GM06990 (cell line): ENCODE results near the gene CNOT1.

Source experiments
- DNase-seq: peaks from one replicate; pipeline ENCODE4 v3.0.0-alpha.2; 2011; ENCODE audit not compliant: insufficient read length; ENCODE audit errors: extremely low read depth
- H3K27me3 ChIP-seq: replicated peaks from 2 replicates; pipeline ENCODE4 v1.6.0; 2011; ENCODE audit warnings: low read length; ENCODE audit not compliant: control insufficient read depth, insufficient read depth
- H3K36me3 ChIP-seq: 2 replicates; pipeline ENCODE4 v1.5.1; 2011; ENCODE audit warnings: low read length; ENCODE audit not compliant: control insufficient read depth, insufficient read depth
- H3K4me3 ChIP-seq: replicated peaks from 2 replicates; pipeline ENCODE4 v1.5.1; 2011; ENCODE audit warnings: low read depth, mild to moderate bottlenecking, control low read depth, low read length
- TF ChIP-seq, protein P1 (sequence below): IDR thresholded peaks from 2 replicates; pipeline ENCODE4 v1.5.1; 2011; ENCODE audit warnings: low read length, control low read depth, mild to moderate bottlenecking, inconsistent platforms; ENCODE audit not compliant: insufficient read depth, poor library complexity, severe bottlenecking

CNOT1 gene

DNA sequence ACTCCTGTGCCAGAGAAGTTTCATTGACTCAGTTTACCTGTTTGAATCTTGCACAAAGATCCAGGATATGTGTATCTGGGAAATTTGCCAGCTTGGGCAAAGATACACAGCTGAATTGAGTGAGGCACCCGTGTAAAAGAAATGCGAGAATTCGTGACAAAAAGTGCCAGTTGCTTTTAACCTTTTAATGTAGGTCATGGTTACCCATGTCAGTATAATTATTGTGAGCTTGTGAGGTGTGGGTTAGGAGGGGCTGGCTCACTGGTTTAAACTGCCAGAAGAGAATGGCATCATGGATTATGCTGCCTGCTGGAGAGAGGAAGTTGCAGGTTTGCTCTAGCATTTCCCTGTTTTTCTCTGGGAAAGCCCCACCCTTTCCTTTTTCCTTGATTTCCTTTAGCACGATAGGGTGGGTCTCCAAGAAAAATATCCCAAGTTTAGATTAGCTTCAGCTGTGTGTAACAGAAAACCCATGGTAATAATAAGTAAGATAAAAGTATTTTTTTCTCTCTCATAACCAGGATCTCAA is 154.5 kb downstream of the CNOT1 start:
- TF ChIP-seq, protein P1, sequence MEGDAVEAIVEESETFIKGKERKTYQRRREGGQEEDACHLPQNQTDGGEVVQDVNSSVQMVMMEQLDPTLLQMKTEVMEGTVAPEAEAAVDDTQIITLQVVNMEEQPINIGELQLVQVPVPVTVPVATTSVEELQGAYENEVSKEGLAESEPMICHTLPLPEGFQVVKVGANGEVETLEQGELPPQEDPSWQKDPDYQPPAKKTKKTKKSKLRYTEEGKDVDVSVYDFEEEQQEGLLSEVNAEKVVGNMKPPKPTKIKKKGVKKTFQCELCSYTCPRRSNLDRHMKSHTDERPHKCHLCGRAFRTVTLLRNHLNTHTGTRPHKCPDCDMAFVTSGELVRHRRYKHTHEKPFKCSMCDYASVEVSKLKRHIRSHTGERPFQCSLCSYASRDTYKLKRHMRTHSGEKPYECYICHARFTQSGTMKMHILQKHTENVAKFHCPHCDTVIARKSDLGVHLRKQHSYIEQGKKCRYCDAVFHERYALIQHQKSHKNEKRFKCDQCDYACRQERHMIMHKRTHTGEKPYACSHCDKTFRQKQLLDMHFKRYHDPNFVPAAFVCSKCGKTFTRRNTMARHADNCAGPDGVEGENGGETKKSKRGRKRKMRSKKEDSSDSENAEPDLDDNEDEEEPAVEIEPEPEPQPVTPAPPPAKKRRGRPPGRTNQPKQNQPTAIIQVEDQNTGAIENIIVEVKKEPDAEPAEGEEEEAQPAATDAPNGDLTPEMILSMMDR: no peak
- no peaks in the 10 kb centered on the region for H3K27me3 ChIP-seq
- DNase-seq: no peak
- H3K4me3 ChIP-seq: no peak overlapping the region
- H3K36me3 ChIP-seq: no peaks in the 10 kb centered on the region

DNA sequence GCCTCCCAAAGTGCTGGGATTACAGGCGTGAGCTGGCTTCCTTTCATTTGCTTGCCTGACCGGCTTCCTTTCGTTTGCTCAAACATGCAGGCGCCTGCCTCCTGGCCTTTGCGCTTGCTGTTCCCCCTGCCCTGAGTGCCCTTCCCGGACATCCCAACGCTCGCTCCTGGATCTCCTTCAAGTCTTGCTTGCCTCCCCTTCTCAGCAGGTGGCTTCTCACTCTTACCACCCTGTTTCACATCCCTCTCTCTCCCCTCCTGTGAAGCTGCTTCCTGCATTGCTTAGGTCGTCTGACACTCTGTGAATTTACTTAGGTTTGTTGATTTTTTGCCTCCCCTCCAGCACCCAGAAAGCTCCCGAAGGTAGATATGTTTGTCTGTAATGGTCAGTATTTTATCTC is 155.3 kb downstream of the CNOT1 start:
- TF ChIP-seq, protein P1: no peak
- no peaks in the 10 kb centered on the region for H3K27me3 ChIP-seq
- H3K36me3 ChIP-seq: no peaks in the 10 kb centered on the region
- H3K4me3 ChIP-seq: no peak overlapping the region
- no peak for DNase-seq

DNA sequence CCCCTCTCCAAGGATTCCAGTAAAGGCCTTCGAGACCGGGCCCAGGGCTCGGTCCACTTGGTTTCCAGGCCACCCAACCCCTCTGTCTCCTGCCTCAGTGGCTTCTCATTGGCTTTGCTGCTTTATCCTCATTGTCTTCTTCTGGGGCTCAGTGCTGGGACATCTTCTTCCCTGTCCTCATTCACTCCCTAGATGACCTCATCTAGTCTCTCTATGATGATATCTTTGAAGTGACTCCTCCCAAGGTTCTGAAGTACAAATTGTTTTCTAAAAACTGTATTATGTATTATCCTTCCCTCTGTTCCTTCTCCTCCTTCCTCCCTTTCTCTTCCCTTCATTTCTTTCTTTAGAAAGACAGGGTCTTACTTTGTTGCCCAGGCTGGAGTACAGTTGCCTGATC is 156.8 kb downstream of the CNOT1 start:
- TF ChIP-seq, protein P1: no peak
- no peak overlapping the region for H3K4me3 ChIP-seq
- no peaks in the 10 kb centered on the region for H3K27me3 ChIP-seq
- no peak for DNase-seq
- H3K36me3 ChIP-seq: no peaks in the 10 kb centered on the region

DNA sequence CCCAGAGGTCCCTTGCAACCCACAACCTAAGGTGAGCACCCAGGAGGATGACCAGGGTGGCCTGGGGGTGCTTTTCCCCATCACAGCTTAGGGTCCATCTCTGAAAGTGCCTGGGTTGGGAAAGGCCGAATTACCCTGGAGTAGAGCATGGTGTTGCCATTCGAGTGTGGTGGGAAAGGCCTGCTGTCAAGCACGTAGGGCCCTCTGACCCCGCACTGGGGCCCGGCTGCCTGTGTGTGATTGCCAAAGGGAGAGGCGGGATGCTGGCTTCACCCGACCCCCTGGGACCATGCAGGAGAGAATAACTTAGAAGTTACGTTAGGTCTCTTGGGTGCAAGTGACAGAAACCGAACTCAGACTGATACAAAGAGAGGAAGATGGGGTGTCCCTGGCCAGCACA is 157.4 kb downstream of the CNOT1 start:
- Histone ChIP-seq H3K4me3 (no peak overlapping the region), H3K27me3 (no peaks in the 10 kb centered on the region), H3K36me3 (no peaks in the 10 kb centered on the region)
- TF ChIP-seq, protein P1: no peak
- DNase-seq: no peak

DNA sequence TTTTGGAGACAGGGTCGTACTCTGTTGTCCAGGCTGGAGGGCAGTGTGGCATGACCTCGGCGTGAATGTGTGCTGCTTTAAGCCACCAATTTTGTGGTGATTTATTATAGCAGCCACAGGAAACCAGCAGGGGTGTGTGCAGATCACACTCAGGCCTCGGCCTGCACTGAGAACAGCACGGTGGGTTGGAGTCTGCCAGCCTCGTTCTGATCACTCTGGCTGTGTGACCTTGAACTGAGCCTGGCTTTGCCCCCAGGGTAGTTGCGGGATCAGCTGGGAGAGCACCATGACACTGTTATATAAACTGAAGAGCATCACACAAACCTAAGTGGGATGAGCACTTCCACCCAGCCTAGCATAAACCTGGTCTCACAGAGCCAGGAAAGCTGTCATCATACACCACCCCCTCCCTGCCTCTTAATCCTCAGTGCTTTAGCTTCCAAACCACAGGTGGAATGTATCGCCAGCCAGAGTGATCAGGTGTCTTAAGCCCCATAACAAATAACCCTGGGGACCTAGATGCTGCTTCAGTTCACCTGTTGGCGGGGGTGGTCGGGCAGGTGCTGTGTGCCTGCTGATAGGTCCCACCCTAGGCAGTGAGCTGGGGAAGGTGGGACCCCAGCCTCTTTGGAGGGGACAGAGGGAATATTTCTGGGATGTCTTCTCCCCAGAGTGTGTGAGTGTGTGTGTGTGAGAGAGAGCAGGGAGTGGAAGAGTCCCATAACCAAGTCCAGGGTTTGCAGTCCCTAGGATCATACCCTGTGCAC is 158.2 kb downstream of the CNOT1 start:
- Histone ChIP-seq H3K27me3 (no peaks in the 10 kb centered on the region; the same call in 1 of the 2 replicates), H3K4me3 (no peak overlapping the region), H3K36me3 (no peaks in the 10 kb centered on the region)
- TF ChIP-seq, protein P1: no peak
- no peak for DNase-seq
